HEK293 (cell line): ENCODE results near the gene SEPTIN5.

Experiments
- CTCF ChIA-PET: fragments of 350-600 bp; formaldehyde crosslinking; extraction: SDS; loops from one replicate; lab custom pipeline; 2021; ENCODE audit warnings: antibody characterized with exemption; lab: Yijun Ruan, JAX
- POLR2A ChIA-PET: fragments of 300-600 bp; formaldehyde crosslinking; extraction: SDS; loops from one replicate; lab custom pipeline; 2020; ENCODE audit warnings: antibody characterized with exemption, inconsistent platforms; lab: Yijun Ruan, JAX
- H3K27ac ChIP-seq: fragments of 200-500 bp; sonication (Bioruptor generic); 2 replicates; pipeline ENCODE4 v1.5.1; 2014; ENCODE audit warnings: low read depth, low read length, control low read depth, inconsistent platforms; ENCODE audit errors: extremely low read depth
- H3K36me3 ChIP-seq, 2 experiments: fragments of 200-500 bp in 1 of 2; sonication (Bioruptor generic) in 1 of 2; 1 replicate in 1 of 2; 2 replicates in 1 of 2; pipeline ENCODE4 v1.5.1; 2014 to 2017; ENCODE audit warnings: inconsistent platforms in 2 of 2, low read length in 2 of 2; ENCODE audit not compliant: control insufficient read depth in 2 of 2, insufficient read depth in 1 of 2
- H3K4me1 ChIP-seq: fragments of 200-500 bp; sonication (Bioruptor generic); 2 replicates; pipeline ENCODE4 v1.5.1; 2014; ENCODE audit warnings: mild to moderate bottlenecking, low read length, inconsistent platforms; ENCODE audit not compliant: control insufficient read depth, insufficient read depth
- H3K4me3 ChIP-seq: 2 replicates; pipeline ENCODE4 v1.5.1; 2011; ENCODE audit warnings: low read depth, mild to moderate bottlenecking, control low read depth, low read length, moderate library complexity
- H3K9me3 ChIP-seq: fragments of 200-500 bp; sonication (Bioruptor generic); 2 replicates; pipeline ENCODE4 v1.5.1; 2014; ENCODE audit warnings: low read depth, low read length, inconsistent platforms; ENCODE audit not compliant: control insufficient read depth, insufficient read depth
- MZF1 ChIP-seq: fragments of 450-650 bp; formaldehyde crosslinking; IDR thresholded peaks from 2 replicates; pipeline ENCODE4 v1.5.1; 2017; ENCODE audit warnings: missing biosample characterization, missing genetic modification characterization, borderline replicate concordance
- SP2 ChIP-seq: fragments of 450-650 bp; formaldehyde crosslinking; IDR thresholded peaks from 2 replicates; pipeline ENCODE4 v1.5.1; 2016; ENCODE audit warnings: missing biosample characterization, missing genetic modification characterization
- SP7 ChIP-seq: fragments of 450-650 bp; formaldehyde crosslinking; IDR thresholded peaks from 2 replicates; pipeline ENCODE4 v1.5.1; 2016; ENCODE audit warnings: missing biosample characterization, missing genetic modification characterization
- ZBTB48 ChIP-seq: fragments of 450-650 bp; formaldehyde crosslinking; IDR thresholded peaks from 2 replicates; pipeline ENCODE4 v1.5.1; 2016; ENCODE audit warnings: missing biosample characterization, missing genetic modification characterization
- ZIC2 ChIP-seq: fragments of 450-650 bp; formaldehyde crosslinking; IDR thresholded peaks from 2 replicates; pipeline ENCODE4 v1.5.1; 2016; ENCODE audit warnings: missing biosample characterization, missing genetic modification characterization
- ZNF121 ChIP-seq: fragments of 450-650 bp; formaldehyde crosslinking; IDR thresholded peaks from 2 replicates; pipeline ENCODE4 v1.5.1; 2016; ENCODE audit warnings: missing biosample characterization, missing genetic modification characterization
- ZNF132 ChIP-seq: fragments of 450-650 bp; formaldehyde crosslinking; IDR thresholded peaks from 2 replicates; pipeline ENCODE4 v1.5.1; 2017; ENCODE audit warnings: missing biosample characterization, missing genetic modification characterization, borderline replicate concordance
- ZNF174 ChIP-seq: fragments of 450-650 bp; formaldehyde crosslinking; IDR thresholded peaks from 2 replicates; pipeline ENCODE4 v1.5.0; 2017; ENCODE audit warnings: missing biosample characterization, mild to moderate bottlenecking, missing genetic modification characterization
- ZNF2 ChIP-seq: fragments of 450-650 bp; formaldehyde crosslinking; IDR thresholded peaks from 2 replicates; pipeline ENCODE4 v1.5.1; 2016; ENCODE audit warnings: missing biosample characterization, missing genetic modification characterization
- ZNF354C ChIP-seq: fragments of 450-650 bp; formaldehyde crosslinking; IDR thresholded peaks from 2 replicates; pipeline ENCODE4 v1.5.1; 2016; ENCODE audit warnings: missing biosample characterization, missing genetic modification characterization, low read depth, borderline replicate concordance
- ZNF433 ChIP-seq: fragments of 450-650 bp; formaldehyde crosslinking; IDR thresholded peaks from 2 replicates; pipeline ENCODE4 v1.5.1; 2016; ENCODE audit warnings: missing biosample characterization, missing genetic modification characterization, low read depth
- ZNF555 ChIP-seq: fragments of 450-650 bp; formaldehyde crosslinking; conservative IDR thresholded peaks from 2 replicates; pipeline ENCODE4 v1.5.1; 2017; ENCODE audit warnings: missing biosample characterization, mild to moderate bottlenecking, missing genetic modification characterization, inconsistent platforms
- ZNF600 ChIP-seq: fragments of 450-650 bp; formaldehyde crosslinking; IDR thresholded peaks from 2 replicates; pipeline ENCODE4 v1.5.1; 2016; ENCODE audit warnings: missing biosample characterization, missing genetic modification characterization
- ZNF747 ChIP-seq: fragments of 450-650 bp; formaldehyde crosslinking; IDR thresholded peaks from 2 replicates; pipeline ENCODE4 v1.5.1; 2016; ENCODE audit warnings: missing biosample characterization, missing genetic modification characterization
- ZNF768 ChIP-seq: fragments of 450-650 bp; formaldehyde crosslinking; IDR thresholded peaks from 2 replicates; pipeline ENCODE4 v1.5.1; 2018; ENCODE audit warnings: missing biosample characterization, mild to moderate bottlenecking, missing genetic modification characterization
- TF ChIP-seq, protein P1 (sequence below): fragments of 450-650 bp; formaldehyde crosslinking; IDR thresholded peaks from 2 replicates; pipeline ENCODE4 v1.5.1; 2016; ENCODE audit warnings: missing biosample characterization, missing genetic modification characterization
- TF ChIP-seq, protein P2 (sequence below): fragments of 450-650 bp; formaldehyde crosslinking; IDR thresholded peaks from 2 replicates; pipeline ENCODE4 v1.5.1; 2017; ENCODE audit warnings: missing biosample characterization, missing genetic modification characterization
- TF ChIP-seq, protein P3 (sequence below): fragments of 450-650 bp; formaldehyde crosslinking; optimal IDR thresholded peaks from 2 replicates; pipeline ENCODE3; 2016; ENCODE audit warnings: missing biosample characterization, mild to moderate bottlenecking, missing genetic modification characterization

SEPTIN5 gene

DNA sequence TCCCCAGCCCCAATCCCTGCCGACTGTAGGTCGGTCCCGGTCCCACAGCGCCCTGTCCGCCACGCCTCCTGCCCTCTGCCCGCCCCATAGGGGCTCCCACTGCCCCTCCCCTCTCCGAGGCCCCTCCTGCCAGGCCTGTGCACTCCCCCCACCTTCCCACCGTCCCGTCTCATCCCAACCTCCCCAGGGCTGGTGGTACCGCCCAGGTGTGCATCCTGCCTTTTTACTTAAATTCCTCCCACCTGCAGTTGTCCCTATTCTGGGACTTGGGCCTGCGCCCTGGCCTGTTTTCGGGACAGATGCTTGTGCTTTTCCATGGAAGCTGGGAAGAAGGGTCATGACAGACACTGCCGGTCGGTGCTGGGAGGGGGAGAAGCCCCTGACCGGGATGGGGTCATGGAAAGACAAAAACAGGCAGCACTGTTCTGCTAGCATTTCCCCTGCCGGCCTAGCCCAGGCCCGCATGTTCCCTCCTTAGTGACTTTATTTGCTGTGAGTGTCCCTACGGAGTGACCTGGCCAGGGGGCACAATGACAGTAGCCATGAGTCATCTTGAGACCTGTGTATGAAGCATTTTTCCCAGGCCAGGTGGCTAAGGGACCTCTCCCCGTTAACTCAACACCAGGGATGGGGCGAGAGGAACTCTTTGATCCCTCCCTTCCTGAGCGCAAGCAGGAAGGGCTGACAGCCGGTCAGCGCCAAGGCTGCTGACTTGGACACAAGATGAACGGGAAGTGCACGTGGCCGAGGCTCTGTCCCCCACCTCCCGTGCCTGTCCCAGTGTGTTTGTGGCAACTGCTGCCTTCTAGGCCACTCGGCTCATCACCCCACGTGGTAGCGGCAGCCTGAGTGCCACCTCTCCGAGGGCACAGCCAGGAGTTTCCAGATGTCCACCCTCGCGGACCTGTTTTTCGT, 53.4 kb downstream of the SEPTIN5 start:
- CTCF ChIA-PET, result no interaction called here
- H3K36me3 ChIP-seq, result peaks cover 0 to 77% of the 10 kb centered on the region in 2 experiments; a peak in 1 of 3 replicates
- H3K4me1 ChIP-seq, result no peaks in the 10 kb centered on the region
- POLR2A ChIA-PET, result no interaction called here
- H3K9me3 ChIP-seq, result no peaks in the 10 kb centered on the region
- no peak overlapping the region for H3K27ac ChIP-seq
- TF ChIP-seq ZNF433 (tag by site-specific recombination), result no peak
- TF ChIP-seq ZNF121 (tag by site-specific recombination), result no peak
- 0 out of 2 replicates have a peak, but pooled peaks have one; percentile 14 for TF ChIP-seq SP2 (tag by site-specific recombination)
- H3K4me3 ChIP-seq, result no peak overlapping the region

DNA sequence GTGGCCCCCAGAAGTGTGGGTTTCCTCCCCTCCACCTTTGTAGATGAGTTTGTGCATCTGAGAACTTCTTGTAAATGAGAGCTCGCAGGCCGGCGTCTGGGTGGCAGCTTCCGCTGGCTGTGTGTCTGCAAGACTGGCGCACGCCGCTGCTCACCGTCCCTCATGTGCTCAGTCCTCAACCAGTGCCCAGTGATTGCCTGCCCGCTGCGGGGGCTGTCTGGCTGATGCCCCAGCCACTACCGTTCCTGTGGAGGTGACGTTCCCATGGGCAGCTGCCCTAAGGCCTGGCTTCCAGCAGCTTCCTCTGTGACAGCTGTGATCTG, 55.1 kb downstream of the SEPTIN5 start:
- Histone ChIP-seq H3K9me3 (no peaks in the 10 kb centered on the region), H3K27ac (no peak overlapping the region), H3K4me1 (no peaks in the 10 kb centered on the region), H3K4me3 (no peak overlapping the region), H3K36me3 (peaks cover 0 to 60% of the 10 kb centered on the region in 2 experiments; a peak in 1 of 3 replicates)
- CTCF ChIA-PET, result no interaction called here
- TF ChIP-seq ZNF132 (tag by site-specific recombination) (no peak), MZF1 (tag by site-specific recombination) (no peak), ZIC2 (no peak), ZNF354C (tag by site-specific recombination) (no peak), ZNF600 (no peak), ZNF2 (tag by site-specific recombination) (no peak), SP7 (tag by site-specific recombination) (no peak), ZNF747 (no peak), ZNF174 (tag by site-specific recombination) (no peak), ZNF768 (tag by site-specific recombination) (no peak)
- TF ChIP-seq, protein P1, sequence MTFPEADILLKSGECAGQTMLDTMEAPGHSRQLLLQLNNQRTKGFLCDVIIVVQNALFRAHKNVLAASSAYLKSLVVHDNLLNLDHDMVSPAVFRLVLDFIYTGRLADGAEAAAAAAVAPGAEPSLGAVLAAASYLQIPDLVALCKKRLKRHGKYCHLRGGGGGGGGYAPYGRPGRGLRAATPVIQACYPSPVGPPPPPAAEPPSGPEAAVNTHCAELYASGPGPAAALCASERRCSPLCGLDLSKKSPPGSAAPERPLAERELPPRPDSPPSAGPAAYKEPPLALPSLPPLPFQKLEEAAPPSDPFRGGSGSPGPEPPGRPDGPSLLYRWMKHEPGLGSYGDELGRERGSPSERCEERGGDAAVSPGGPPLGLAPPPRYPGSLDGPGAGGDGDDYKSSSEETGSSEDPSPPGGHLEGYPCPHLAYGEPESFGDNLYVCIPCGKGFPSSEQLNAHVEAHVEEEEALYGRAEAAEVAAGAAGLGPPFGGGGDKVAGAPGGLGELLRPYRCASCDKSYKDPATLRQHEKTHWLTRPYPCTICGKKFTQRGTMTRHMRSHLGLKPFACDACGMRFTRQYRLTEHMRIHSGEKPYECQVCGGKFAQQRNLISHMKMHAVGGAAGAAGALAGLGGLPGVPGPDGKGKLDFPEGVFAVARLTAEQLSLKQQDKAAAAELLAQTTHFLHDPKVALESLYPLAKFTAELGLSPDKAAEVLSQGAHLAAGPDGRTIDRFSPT, result no peak
- POLR2A ChIA-PET, result no interaction called here

- H3K27ac ChIP-seq, result no peak overlapping the region
- no peak overlapping the region for H3K4me3 ChIP-seq
- H3K36me3 ChIP-seq, result peaks cover 0 to 48% of the 10 kb centered on the region in 2 experiments; a peak in 1 of 3 replicates
- ChIA-PET POLR2A (interaction anchor here (0.9 to 1.3 kb wide), 2 partner anchors 14 to 15 kb away, joined by 3 read pairs; no protein-coding TSS in a partner anchor), CTCF (interaction anchor here (0.6 to 1.8 kb wide), 4 partner anchors 40 to 349 kb away, joined by 3 to 9 read pairs (median 4); no protein-coding TSS in a partner anchor)
- no peaks in the 10 kb centered on the region for H3K4me1 ChIP-seq
- no peaks in the 10 kb centered on the region for H3K9me3 ChIP-seq
- TF ChIP-seq ZBTB48 (no peak), ZNF555 (no peak)
- TF ChIP-seq, protein P2, sequence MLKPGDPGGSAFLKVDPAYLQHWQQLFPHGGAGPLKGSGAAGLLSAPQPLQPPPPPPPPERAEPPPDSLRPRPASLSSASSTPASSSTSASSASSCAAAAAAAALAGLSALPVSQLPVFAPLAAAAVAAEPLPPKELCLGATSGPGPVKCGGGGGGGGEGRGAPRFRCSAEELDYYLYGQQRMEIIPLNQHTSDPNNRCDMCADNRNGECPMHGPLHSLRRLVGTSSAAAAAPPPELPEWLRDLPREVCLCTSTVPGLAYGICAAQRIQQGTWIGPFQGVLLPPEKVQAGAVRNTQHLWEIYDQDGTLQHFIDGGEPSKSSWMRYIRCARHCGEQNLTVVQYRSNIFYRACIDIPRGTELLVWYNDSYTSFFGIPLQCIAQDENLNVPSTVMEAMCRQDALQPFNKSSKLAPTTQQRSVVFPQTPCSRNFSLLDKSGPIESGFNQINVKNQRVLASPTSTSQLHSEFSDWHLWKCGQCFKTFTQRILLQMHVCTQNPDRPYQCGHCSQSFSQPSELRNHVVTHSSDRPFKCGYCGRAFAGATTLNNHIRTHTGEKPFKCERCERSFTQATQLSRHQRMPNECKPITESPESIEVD, result no peak
- TF ChIP-seq, protein P3, sequence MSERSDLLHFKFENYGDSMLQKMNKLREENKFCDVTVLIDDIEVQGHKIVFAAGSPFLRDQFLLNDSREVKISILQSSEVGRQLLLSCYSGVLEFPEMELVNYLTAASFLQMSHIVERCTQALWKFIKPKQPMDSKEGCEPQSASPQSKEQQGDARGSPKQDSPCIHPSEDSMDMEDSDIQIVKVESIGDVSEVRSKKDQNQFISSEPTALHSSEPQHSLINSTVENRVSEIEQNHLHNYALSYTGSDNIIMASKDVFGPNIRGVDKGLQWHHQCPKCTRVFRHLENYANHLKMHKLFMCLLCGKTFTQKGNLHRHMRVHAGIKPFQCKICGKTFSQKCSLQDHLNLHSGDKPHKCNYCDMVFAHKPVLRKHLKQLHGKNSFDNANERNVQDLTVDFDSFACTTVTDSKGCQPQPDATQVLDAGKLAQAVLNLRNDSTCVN, result no peak
These were observed 56.3 kb downstream of the SEPTIN5 start for GRCh38 chr22:19770349-19771220.
